Activated T-cell treated with anti-CD3 and anti-CD28 coated beads, Interleukin-2, amount 50 U/mL, for 1 hour (primary cell): Measurements from ENCODE around the gene PLA2R1.

Experiments used
- DNase-seq: peaks from one replicate; pipeline ENCODE4 v3.0.0-alpha.2; 2020

Gene PLA2R1

DNA sequence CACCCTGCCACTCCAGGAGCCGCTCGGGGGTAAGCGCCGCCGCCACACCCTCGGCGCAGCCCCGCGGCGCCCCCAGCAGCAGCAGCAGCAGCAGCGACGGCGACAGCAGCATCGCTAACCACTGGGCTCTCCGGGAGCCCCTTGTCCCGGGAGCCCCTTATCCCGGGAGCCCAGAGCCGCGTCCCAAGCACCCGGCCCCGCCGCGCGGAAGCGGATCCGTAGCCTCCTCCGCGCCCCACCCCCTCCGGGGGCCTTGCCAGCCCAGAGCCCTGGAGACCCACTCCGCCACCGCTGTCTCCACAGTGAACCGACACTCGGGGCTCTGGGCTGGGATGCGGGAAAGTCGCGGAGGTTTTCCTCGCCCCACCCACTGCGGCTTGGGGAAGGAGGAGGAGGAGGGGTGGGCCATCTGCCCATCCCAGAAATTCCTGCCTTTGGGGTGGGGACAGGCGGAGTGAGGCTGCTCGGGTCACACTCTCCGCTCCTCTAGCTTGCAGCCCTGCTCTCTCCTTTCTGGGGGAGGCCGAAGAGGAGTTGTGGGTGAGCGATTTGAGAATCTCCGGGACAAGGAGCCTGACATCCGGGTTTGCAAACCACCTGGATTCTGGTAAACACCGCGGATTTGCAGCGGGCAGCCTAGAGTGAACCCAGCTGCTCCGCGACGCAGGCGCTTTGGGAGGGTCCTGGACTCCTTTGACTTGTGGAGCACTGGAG, at the start of gene PLA2R1:
TSS of gene PLA2R1 (minus strand) at position 324 of the 714 bp plus-strand sequence. CDS start at position 112, 212 bp downstream.
- DNase-seq = no peak

DNA sequence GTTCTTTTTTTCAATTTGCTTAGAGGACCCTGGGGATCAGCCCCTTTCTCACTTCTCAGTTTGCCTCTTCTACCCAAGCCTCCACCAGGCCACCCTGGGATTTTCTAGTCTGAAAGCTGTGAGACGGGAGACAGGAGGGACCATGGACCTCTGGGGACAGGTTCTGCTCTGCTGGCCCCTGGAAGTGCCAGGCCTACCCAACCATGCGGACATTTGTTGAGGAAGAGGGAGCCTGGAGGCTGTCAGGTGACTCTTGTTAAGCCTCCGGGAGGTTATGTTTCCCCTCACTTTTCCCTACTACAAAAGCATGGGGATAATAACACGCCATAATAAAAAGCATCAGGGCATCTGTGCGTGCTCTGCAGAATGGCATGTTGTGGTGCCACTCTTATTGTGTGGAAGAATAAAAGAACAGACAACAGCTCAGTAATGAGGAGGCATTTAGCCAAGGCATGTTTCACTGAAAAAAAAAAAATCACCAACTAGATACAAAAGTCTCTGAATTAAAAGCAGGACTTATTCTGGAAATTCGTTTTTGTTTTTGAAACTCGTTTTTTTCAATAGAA, 48.3 kb upstream of the PLA2R1 start:
- DNase-seq = no peak

DNA sequence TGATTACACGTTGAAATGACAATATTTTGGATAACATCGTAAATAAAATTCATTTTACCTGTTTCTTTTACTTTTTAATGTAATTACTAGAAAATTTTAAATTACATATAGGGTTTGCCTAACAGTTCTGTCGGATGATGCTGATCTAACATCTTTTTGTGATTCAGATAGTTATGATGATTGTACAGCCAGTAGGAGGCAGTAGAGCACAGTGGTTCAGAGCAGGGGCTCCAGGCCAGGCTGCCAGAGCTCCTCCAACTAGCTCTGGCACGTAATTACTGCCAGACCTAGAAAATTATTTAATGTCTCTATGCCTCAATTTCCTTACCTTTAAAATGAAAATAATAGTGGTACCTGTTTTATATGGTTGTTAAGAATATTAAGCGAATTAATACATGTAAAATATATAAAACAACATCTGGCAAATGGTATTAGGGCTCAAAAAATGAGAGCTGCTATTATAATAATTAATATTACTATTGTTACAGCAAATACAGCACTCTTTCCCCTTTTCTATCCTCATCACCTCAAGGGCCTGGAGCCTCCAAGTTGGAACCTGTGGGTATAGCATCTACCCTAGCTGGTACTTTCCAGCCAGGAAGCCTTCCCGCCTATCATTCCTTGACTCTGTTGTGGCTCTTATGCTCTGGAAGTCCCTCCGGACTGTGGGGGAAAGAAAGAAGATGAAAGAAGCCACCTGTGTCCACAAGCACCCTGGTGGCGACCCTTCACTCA, 47.7 kb upstream of the PLA2R1 start:
- DNase-seq = peak; percentile 21

DNA sequence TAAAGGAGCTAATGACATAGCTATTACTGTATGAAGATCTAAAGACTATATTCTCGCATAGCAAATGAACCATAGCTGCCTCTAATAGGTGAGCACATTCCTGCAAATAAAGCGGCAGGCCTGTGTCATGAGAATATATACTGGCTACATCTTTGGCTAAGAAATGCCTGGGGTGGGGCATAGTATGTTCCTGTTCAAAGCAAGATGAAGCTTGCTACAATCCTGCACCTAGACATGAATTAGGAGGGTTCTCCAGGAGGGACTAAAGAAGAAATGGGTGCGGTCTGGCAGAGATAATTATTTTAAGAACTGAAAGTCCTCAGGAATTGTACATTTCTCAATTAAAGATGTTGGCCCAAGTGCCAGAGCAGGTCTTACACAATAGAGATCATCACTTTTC, 46.8 kb upstream of the PLA2R1 start:
- no peak for DNase-seq

DNA sequence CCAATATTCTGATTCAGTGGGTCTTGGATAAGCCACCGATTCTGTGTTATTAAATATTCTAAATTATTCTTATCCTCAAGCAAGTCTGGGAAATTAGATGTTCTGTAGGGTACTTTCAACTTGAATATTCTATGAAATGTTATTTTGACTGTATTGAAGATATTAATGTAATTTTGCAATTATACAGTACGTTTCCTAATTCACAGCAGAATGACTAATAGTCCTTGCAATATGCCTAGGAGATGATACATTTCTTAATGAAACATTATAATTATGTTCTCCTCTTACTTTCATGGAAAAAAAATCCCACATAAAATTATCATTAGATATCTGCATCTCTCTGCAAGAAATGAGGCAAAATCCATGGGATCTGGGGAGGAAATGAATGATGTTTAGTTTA, 46.2 kb upstream of the PLA2R1 start:
- no peak for DNase-seq

DNA sequence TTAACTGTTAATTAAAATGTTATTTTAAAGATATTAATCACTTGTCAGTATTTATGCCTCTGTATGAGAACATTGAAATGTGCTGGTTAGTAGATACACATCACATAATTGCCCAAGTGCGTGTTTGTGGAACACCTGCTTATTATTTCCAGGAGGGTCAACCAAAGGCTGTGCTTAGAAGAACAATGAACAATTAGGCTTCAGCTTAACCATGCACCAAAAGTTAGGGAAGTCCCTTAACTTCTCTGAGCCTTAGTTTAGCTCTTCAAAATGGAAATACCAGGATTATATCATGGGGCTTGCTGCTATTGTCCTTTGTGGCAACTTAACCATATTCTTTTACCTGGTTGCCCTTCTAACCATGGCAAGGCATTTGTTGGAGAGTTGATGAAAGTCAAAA, 43.0 kb upstream of the PLA2R1 start:
- no peak for DNase-seq

DNA sequence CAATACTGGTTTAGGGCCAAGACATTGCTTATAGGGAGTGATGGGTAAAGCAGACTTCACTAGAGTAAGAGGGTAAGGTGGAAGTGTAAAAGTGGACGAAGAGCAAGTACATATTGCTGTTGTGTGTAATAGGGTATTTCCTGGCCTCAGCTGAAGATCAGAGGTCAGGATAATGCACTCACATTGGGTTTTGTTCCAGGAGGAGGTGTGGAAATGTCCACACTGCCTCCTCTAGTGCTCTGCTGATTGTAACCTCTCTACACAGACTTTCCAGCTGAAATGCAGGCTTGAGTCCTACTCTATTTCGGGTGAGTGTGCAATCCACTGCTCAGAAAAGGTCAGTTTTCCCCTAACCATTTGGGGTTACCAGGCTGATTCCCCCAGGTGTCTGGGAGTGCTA, 41.7 kb upstream of the PLA2R1 start:
- no peak for DNase-seq

DNA sequence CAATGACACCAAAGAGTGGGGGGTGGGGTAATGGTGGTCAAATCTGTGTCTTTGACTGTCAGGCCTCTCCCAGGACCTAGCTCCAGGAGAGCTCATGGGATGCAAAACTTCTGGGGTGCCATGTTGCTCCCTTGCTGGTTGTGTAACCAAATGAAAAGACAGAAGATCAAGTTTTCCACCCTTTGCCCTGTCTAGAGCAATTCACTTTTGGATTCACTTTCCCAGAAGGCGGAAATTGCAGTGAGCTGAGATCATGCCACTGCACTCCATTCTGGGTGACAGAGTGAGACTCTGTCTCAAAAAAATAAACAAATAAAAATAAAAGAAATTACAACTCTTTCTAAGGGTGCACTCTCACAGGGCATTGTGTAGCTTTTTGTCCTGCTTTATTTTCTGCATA, 34.9 kb upstream of the PLA2R1 start:
- no peak for DNase-seq

DNA sequence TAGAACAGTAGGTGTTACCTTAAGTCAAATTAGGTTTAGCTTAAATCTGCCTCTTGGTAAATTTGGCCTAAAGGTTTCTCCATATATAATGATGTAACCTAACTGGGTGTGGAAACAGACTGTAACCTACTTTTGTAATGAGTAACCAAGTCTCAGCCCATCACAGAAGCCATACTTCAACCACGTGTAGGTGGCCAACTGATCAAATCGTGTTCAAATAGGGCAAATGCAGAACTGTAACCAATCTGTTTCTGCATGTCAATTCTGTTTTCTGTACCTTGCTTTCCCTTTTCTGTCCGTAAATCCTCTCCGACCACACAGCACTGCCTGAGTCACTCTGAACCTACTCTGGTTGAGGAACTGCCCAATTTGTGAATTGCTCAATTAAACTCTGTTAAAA, 34.0 kb upstream of the PLA2R1 start:
- DNase-seq = no peak

DNA sequence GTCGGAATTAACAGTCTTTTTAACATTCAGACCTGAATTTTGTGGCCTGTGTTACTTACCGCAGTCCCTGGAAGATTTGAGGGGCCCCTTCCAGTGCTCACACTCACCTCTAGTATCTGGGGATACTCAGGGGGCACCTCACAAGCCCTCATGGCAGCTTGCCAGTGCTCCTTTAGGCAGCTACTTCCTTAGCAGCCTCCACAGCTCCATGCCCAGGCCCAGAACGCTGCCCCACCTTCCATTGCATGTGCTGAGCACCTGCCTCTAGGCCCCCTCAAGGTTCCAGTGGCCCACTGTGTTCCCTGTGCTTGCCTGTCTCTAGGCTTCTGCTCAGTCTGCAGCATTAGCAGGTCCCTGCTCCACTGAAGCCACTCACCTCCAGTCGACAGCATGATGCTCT, 30.0 kb upstream of the PLA2R1 start:
- DNase-seq = no peak

DNA sequence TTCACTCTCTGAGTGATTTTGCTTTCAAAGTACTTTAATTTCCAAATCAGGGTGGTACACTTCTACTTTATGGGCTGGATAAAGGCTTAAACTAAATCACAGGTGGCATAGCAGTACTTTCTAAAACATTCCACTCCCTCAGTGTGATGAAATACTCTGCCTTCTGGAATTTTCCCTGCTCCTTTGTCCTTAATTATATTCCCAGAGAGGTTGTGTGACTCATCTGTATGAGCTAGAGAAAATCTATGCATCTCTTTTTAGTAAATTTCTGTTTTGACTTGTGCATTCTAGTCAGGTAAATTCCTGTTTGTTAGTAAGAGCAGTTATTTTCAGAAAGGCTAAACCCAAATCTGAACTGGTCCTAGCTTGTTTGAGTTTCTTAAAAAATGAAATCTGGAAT, 29.0 kb upstream of the PLA2R1 start:
- DNase-seq = no peak

DNA sequence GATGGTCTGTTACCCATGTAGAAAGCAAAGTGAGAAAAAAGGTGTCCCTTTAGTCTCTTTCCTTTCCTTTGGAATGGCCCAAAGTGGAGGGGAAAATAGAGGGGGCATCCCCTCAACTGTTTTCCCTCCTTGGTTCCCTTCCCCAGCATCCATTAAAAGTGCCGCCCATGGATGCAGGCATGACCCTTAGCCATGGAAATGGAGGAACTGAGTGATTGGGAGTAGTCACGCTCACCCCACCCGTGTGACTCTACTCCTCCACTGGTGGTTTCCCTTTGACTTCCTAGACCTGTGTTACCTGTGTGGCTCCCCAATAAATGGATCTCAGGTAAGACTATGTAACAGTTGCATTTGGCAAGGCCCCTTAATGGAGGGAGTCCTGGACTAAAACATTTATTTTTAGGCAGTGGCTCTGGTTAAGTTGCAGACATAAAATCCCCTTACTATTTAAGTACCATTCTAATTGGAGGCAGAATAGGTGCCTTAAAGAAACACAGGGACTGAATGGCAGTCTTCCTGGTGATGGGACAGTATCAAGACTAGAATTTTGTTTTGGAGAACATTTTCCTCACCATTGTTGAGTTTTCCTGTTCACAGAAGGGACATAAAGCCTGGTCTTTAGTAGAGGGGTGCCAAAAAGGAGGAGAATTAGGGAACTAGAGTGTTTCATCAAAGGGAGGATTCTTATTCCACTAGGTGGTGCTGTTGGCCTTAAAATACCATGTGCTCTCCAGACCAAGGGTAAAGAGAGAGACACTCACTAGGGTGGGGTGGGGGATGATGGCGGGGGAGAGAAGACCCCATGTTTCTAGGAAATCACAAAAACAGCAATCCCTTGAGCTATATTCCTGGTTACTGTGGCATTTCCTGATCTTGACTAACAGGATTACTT, 25.7 kb upstream of the PLA2R1 start:
- DNase-seq = no peak

DNA sequence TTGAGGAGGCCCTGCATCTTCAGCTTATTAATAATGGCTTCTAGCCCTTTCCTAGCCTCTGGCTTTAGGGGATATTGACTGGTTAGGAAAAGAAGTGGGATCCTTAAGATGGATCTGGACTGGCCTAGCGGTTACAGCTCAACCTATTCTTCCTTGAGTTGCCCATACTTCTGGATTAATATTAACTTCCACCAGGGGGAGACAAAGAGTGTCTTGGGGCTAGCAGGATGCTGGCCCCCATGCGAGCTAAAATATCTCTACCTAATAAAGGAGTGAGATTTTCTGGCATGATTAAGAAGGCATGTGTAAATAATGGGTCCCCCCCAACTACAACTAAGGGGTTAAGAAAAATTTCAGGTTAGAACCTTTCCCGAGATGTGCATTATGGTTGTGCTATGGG, 23.2 kb upstream of the PLA2R1 start:
- no peak for DNase-seq

DNA sequence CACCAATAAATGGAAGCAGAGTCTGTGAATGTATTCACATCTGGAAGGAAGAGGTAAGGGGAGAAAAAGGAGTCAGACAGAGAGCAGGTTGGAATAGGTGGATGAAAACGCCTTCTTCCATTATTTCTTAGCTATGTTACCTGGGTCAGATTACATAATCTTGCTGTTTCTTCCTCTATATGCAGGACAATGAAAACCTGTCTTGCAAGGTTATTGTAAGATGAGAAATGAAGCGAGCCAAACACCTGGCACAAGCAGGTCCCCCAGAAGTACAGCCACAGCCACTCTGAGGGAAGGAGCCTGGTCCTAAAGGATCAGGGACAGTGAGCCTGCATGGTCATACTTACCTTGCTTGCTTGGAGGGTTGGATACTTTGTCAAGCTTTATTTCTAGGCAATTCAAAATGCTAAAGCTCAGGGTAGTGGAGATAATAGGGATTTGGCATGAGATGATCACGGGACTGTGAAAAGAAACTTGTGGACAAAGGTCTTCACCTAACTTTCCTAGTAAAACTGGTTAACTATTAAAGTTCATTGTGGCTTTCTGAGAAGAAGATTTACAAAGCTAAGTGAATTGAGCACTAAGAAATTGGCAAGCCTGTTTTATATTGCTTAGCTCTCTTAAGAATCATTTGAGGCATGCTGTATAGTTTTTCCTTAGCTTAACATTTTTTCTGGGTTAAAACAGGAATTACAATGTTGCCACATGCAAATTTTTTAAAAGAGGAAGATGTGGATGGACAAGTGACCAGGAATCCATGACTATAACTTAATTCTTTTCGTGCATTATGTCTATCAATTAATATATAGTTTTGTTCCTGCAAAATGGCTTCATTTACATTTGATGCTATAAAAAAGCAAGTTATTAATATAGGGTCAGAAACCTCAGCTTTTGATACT, 15.7 kb upstream of the PLA2R1 start:
- DNase-seq = no peak

DNA sequence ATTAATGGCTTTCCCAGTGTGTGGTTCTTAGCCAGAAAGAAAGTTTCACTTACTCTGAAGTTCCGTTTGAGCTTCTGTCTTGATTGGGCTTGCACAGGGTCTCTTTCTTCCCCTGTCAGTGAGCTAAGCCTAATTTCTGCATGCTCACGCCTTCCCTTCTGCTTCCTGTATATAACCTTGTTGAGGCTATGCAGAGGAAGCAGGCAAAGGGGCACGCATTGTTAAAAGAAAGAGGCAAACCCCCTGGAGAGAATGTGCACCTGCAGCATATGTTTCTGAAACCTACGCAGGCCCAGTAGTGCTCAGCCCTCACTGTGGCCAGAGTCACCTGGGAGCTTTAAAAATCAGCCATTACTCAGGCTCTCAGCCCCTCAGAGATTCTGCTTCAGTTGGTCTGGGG, 14.5 kb upstream of the PLA2R1 start:
- DNase-seq = no peak

DNA sequence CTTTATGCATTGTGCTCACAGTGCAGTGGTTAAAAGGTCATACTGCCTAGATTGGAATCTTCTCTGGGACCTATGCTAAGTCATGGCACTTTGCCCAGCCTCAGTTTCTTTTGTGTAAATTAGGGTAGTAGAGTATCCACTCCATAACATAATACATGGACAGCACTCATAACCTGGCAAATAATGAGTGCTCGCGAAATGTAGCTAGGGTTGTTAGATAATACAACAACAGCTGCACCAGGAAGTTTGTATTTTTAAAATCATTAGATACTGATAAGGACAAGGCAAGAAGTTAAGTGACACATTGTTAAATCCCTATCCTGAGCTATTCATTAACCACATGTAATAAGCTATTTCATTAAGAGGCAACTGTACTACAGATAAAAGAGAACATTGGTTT, 13.8 kb upstream of the PLA2R1 start:
- no peak for DNase-seq

DNA sequence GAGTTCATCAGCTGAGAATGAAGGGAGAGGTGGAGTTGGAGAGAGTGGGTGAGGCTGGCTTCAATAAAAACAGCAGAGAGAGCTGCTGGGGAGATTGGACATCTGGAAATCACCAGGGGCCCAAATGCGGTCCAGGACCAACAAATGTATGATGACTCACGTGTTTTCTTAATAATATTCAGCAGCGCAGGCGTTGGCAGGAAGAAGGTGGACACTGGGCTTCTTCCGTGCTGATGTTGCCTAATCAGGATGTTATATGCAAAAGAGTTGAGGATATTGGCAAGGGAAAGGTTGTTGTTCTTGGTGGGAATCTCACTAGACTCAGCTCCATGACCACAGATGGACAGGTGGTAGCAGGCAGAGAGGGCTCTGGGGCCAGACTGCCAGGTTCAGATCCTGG, 12.8 kb upstream of the PLA2R1 start:
- DNase-seq = no peak

DNA sequence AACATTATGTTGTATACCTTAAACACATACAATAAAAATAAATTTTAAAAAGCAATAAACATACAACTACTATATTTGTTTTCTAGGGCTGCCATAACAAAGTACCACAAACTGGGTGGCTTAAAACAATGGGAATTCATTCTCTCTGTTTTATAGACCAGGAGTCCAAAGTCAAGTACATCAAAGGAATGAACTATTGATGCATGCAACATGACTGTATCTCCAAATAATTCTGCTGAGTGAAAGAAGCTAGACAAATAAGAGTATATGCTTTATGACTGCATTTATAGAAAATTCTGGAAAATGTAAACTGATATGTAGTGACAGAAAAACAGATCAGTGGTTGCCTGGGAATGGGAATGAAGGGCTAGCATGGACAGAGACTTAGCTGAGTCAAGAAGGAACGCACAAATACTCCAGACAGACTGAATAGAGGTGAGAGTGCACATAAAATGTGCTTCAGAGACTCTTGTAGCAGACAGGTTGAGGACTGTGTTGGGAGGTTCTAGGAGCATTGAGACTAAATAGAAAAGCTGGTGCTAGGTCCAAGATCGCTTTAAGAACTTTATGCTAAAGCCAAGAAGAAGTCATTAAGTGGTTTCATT, 11.0 kb upstream of the PLA2R1 start:
- no peak for DNase-seq

DNA sequence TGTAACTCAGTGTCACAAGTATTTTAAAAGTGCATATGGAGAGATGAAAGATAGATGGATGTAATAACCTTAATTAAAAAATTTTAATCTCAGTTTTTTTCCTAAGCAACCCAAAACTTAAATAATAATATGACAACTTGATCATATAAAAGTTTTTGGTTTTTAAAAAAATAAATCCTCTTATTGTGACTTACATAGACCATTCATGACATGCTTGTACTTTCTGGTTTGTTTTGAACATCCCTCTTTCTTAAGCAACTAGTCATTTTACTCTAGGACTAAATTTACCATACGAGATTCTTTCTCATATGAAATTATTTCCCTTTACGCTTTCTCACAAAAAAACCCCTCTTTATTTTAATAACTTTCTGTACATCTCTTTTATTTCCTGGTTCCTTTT, 6.5 kb upstream of the PLA2R1 start:
- no peak for DNase-seq

DNA sequence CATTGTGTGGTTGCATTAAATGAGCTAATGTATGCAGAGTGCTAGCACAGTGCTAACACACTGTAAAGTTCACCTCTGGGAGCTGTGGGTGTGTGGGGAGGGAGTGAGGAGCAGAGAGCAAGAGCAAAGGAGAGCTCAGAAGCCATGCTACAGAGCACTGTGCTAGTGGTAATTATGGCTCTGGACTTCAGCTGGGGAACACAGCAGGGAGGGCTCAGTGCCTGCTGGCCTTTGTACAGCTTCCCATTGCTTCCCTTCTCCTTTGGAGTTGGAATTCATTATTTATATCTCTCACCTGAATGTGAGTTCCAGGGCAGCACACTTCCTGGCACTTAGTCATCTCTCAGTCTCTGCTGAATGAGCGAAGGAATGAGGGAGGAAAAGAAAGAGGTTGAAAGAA, 2.5 kb upstream of the PLA2R1 start:
- no peak for DNase-seq

DNA sequence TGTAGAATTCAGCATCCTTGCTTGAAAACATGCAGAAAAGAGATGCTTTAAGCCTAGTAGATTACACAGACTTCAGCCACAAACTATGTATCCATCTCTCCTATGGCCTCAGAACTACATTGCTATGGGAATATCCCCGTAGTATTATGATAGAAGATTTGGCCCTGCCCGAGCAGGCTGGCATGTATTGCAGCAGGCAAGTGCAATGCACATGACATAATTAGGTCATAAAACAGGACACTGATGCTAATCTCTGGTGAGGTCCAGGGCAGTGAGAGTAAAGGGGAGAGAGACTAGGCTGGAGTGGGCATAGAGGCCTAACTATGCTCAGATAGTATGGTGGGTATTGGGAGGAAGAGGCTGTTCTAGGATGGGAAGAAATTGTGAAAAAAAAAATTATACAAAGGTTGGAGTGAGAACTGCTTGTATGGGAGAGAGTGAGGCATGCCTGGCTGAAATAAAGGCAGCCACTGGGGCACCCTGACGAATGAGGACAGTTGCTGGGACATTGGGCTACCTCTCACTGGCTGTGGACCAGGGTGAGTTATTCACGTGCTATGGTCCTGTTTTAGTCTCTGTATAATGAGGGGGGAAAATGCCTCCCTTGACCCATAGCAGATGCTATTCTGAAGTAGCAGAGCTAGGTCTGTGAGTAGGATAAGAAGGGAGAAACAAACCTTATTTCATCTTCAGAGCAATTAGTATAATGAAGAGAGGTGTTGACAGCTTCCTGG, 1.6 kb upstream of the PLA2R1 start:
- no peak for DNase-seq
